CD4-positive, alpha-beta memory T cell (primary cell): ENCODE data around the gene HFE. TPM values are rescaled to one million over a fixed set of nuclear protein-coding genes. Genes with fewer than 3 reads are reported as not detected.
"Not testable (repeated sequence)": the region's sequence is repeated elsewhere in the genome, so short reads cannot be mapped to it uniquely, and the experiment has no call there.

Experiments
- CTCF ChIA-PET: fragments of 350-600 bp; sonication (Branson Sonifier 250); formaldehyde crosslinking; loops from one replicate; lab custom pipeline; 2021; ENCODE audit warnings: inconsistent platforms; ENCODE audit not compliant: partially characterized antibody; lab: Charles Lee
- POLR2A ChIA-PET: fragments of 350-600 bp; sonication (Branson Sonifier 250); formaldehyde crosslinking; loops from one replicate; lab custom pipeline; 2021; ENCODE audit not compliant: partially characterized antibody; lab: Charles Lee
- DNase-seq, 5 donors: peaks; one replicate each; pipeline versions ENCODE4 v3.0.0 to v3.0.0-alpha.2; 2020 to 2022; ENCODE audit warnings: mixed read lengths in 1 of 5
- H3K27ac ChIP-seq: one replicate; pipeline ENCODE4 v1.7.0; 2013; ENCODE audit warnings: low read depth, low read length
- H3K27me3 ChIP-seq: 2 replicates; pipeline ENCODE4 v1.7.0; 2013; ENCODE audit warnings: mild to moderate bottlenecking, low read length, moderate library complexity; ENCODE audit not compliant: insufficient read depth
- H3K36me3 ChIP-seq: 2 replicates; pipeline ENCODE4 v1.7.0; 2013; ENCODE audit warnings: mild to moderate bottlenecking, low read length, moderate library complexity; ENCODE audit not compliant: insufficient read depth
- H3K4me1 ChIP-seq: 2 replicates; pipeline ENCODE4 v1.7.0; 2013; ENCODE audit warnings: mild to moderate bottlenecking, low read length, moderate library complexity; ENCODE audit not compliant: insufficient read depth
- H3K4me3 ChIP-seq, 2 donors: one replicate each; pipeline ENCODE4 v1.7.0; 2013; ENCODE audit warnings: low read length in 2 of 2, mild to moderate bottlenecking in 1 of 2
- H3K9me3 ChIP-seq, 2 donors: one replicate each; pipeline ENCODE4 v1.7.0; 2013; ENCODE audit warnings: low read length in 2 of 2, control low read depth in 1 of 2; ENCODE audit not compliant: control insufficient read depth in 1 of 2
- H3K27ac Mint-ChIP-seq, 7 donors: one replicate each; pipeline ENCODE4 v1.8.0; 2020 to 2021; ENCODE audit warnings: mixed read lengths in 7 of 7, mild to moderate bottlenecking in 6 of 7, inconsistent platforms in 3 of 7, moderate library complexity in 3 of 7
- H3K27me3 Mint-ChIP-seq, 2 donors: one replicate each; pipeline ENCODE4 v1.8.0; 2020 to 2021; ENCODE audit warnings: mixed read lengths in 2 of 2
- H3K36me3 Mint-ChIP-seq, 2 donors: one replicate each; pipeline ENCODE4 v1.8.0; 2020 to 2021; ENCODE audit warnings: mixed read lengths in 2 of 2, inconsistent platforms in 1 of 2, mild to moderate bottlenecking in 1 of 2
- H3K4me1 Mint-ChIP-seq, 4 donors: one replicate each; pipeline ENCODE4 v1.8.0; 2020 to 2021; ENCODE audit warnings: mixed read lengths in 4 of 4, mild to moderate bottlenecking in 1 of 4
- H3K4me3 Mint-ChIP-seq, 8 donors: one replicate each; pipeline ENCODE4 v1.8.0; 2020 to 2021; ENCODE audit warnings: mixed read lengths in 8 of 8, mild to moderate bottlenecking in 7 of 8, moderate library complexity in 6 of 8, inconsistent platforms in 3 of 8
- H3K9me3 Mint-ChIP-seq, 8 donors: one replicate each; pipeline ENCODE4 v1.8.0; 2020 to 2021; ENCODE audit warnings: mixed read lengths in 8 of 8, mild to moderate bottlenecking in 5 of 8, inconsistent platforms in 3 of 8, moderate library complexity in 1 of 8
- intact Hi-C: fragments of 100-400 bp; cut with micrococcal nuclease; formaldehyde crosslinking; loops from one replicate; pipeline ENCODE4 v1.15.1; 2023
- polyA plus RNA-seq, 2 donors: library from polyadenylated mRNA; unstranded; fragments of 300-500 nt; fragmentation: Illumina TruSeq; gene quantifications; one replicate each; pipeline ENCODE4 v1.2.3, GENCODE V29; 2021
- total RNA-seq, 2 experiments: library from RNA; stranded (reverse); gene quantifications; one replicate each; pipeline ENCODE4 v1.2.3, GENCODE V29; 2021

The HFE gene
- total and polyA plus RNA-seq, 4 experiments from 2014 or later: 3.4 to 4.2 (median 3.9) TPM

- no peaks in the 10 kb centered on the region for H3K9me3 ChIP-seq
- H3K27me3 ChIP-seq: no peaks in the 10 kb centered on the region
- Mint-ChIP-seq H3K36me3 (no peaks in the 10 kb centered on the region), H3K27ac (no peak overlapping the region), H3K9me3 (no peaks in the 10 kb centered on the region), H3K4me3 (no peak overlapping the region), H3K4me1 (peaks cover 1 to 6% (median 4%) of the 10 kb centered on the region in 4 donors), H3K27me3 (peaks cover 0 to 2% of the 10 kb centered on the region in 2 donors)
- CTCF ChIA-PET: interaction anchor here (1.4 kb wide), 1 partner anchor 86 kb away, joined by 3 read pairs; no protein-coding TSS in a partner anchor
- H3K4me1 ChIP-seq: no peaks in the 10 kb centered on the region
- no peak for DNase-seq
- no peaks in the 10 kb centered on the region for H3K36me3 ChIP-seq
- no peak overlapping the region for H3K4me3 ChIP-seq
- intact Hi-C loops: no loop called here
- no peak overlapping the region for H3K27ac ChIP-seq
- POLR2A ChIA-PET: interaction anchor here (0.9 to 4.5 kb wide), 5 partner anchors 8 to 40 kb away, joined by 3 to 23 read pairs (median 7); a partner anchor contains a TSS
Observed at GRCh38 chr6:26116267-26116666, 29.0 kb downstream of the HFE start.

- Histone ChIP-seq H3K27me3 (no peaks in the 10 kb centered on the region), H3K36me3 (no peaks in the 10 kb centered on the region), H3K4me3 (no peak overlapping the region), H3K4me1 (peaks cover 8% of the 10 kb centered on the region), H3K9me3 (no peaks in the 10 kb centered on the region), H3K27ac (no peak overlapping the region)
- no peak for DNase-seq
- peaks cover 0 to 3% of the 10 kb centered on the region in 2 donors for H3K27me3 Mint-ChIP-seq
- H3K4me3 Mint-ChIP-seq: no peak overlapping the region
- peaks cover 8 to 27% (median 13%) of the 10 kb centered on the region in 4 donors for H3K4me1 Mint-ChIP-seq
- H3K9me3 Mint-ChIP-seq: peaks cover 0 to 13% (median 0%) of the 10 kb centered on the region in 8 donors
- POLR2A ChIA-PET: interaction anchor here (1.0 to 2.8 kb wide), 8 partner anchors 15 to 98 kb away, joined by 3 to 23 read pairs (median 4); a partner anchor contains a TSS
- no peak overlapping the region for H3K27ac Mint-ChIP-seq
- peaks cover 0 to 13% of the 10 kb centered on the region in 2 donors for H3K36me3 Mint-ChIP-seq
- intact Hi-C loops: no loop called here
- CTCF ChIA-PET: interaction anchor here (0.6 to 1.2 kb wide), 3 partner anchors 15 to 40 kb away, joined by 3 to 4 read pairs (median 3); no protein-coding TSS in a partner anchor
Observed at GRCh38 chr6:26118999-26119398, 31.8 kb downstream of the HFE start.

- H3K27me3 Mint-ChIP-seq, H3K4me1 ChIP-seq, H3K4me3 ChIP-seq, H3K27ac Mint-ChIP-seq, DNase-seq, H3K27ac ChIP-seq, intact Hi-C loops, H3K36me3 ChIP-seq, H3K27me3 ChIP-seq, H3K9me3 ChIP-seq, H3K4me3 Mint-ChIP-seq: not testable (repeated sequence)
- H3K9me3 Mint-ChIP-seq: peaks cover 0 to 19% (median 0%) of the 10 kb centered on the region in 8 donors
- ChIA-PET CTCF (interaction anchor here (1.2 kb wide), 2 partner anchors 35 to 88 kb away, joined by 3 to 4 read pairs; a partner anchor contains a TSS), POLR2A (interaction anchor here (0.6 to 2.8 kb wide), 13 partner anchors 16 to 187 kb away, joined by 3 to 23 read pairs (median 4); a partner anchor contains a TSS)
- peaks cover 0 to 24% of the 10 kb centered on the region in 2 donors for H3K36me3 Mint-ChIP-seq
- peaks cover 8 to 29% (median 13%) of the 10 kb centered on the region in 4 donors for H3K4me1 Mint-ChIP-seq
Observed at GRCh38 chr6:26120115-26120514, 32.9 kb downstream of the HFE start.

GRCh38 chr6:26120807-26121140, 33.5 kb downstream of the HFE start:
- Histone ChIP-seq H3K9me3 (no peaks in the 10 kb centered on the region), H3K27ac (no peak overlapping the region), H3K36me3 (no peaks in the 10 kb centered on the region), H3K27me3 (no peaks in the 10 kb centered on the region), H3K4me1 (peaks cover 8% of the 10 kb centered on the region), H3K4me3 (no peak overlapping the region)
- peaks cover 0 to 19% (median 0%) of the 10 kb centered on the region in 8 donors for H3K9me3 Mint-ChIP-seq
- DNase-seq: no peak
- H3K4me3 Mint-ChIP-seq: no peak overlapping the region
- peaks cover 8 to 31% (median 13%) of the 10 kb centered on the region in 4 donors for H3K4me1 Mint-ChIP-seq
- intact Hi-C loops: no loop called here
- H3K36me3 Mint-ChIP-seq: peaks cover 0 to 27% of the 10 kb centered on the region in 2 donors
- peak overlapping the region in 5 of 7 donors; percentile 46 to 97 (median 76) for H3K27ac Mint-ChIP-seq
- ChIA-PET CTCF (interaction anchor here (1.2 kb wide), 1 partner anchor 88 kb away, joined by 4 read pairs; a partner anchor contains a TSS), POLR2A (interaction anchor here (0.6 to 2.8 kb wide), 7 partner anchors 17 to 188 kb away, joined by 3 to 23 read pairs (median 5); a partner anchor contains a TSS)
- H3K27me3 Mint-ChIP-seq: peaks cover 0 to 3% of the 10 kb centered on the region in 2 donors

- Histone ChIP-seq H3K4me1 (peaks cover 9% of the 10 kb centered on the region), H3K4me3 (no peak overlapping the region), H3K9me3 (no peaks in the 10 kb centered on the region), H3K27ac (no peak overlapping the region), H3K27me3 (no peaks in the 10 kb centered on the region), H3K36me3 (no peaks in the 10 kb centered on the region)
- intact Hi-C loops: loop anchor here (1.0 to 2.0 kb wide), 4 partner anchors 57 to 1025 kb away; a partner anchor contains a TSS
- no peak for DNase-seq
- H3K9me3 Mint-ChIP-seq: peaks cover 0 to 19% (median 0%) of the 10 kb centered on the region in 8 donors
- peaks cover 0 to 3% of the 10 kb centered on the region in 2 donors for H3K27me3 Mint-ChIP-seq
- ChIA-PET CTCF (no interaction called here), POLR2A (interaction anchor here (2.7 to 13.1 kb wide), 4 partner anchors 16 to 39 kb away, joined by 15 to 2775 read pairs (median 156); a partner anchor contains a TSS)
- peak overlapping the region in 3 of 8 donors; percentile 16 to 73 (median 27) for H3K4me3 Mint-ChIP-seq
- H3K36me3 Mint-ChIP-seq: peaks cover 0 to 29% of the 10 kb centered on the region in 2 donors
- H3K4me1 Mint-ChIP-seq: peaks cover 8 to 37% (median 14%) of the 10 kb centered on the region in 4 donors
- H3K27ac Mint-ChIP-seq: peak overlapping the region; percentile 68 to 99 (median 97)
Observed at GRCh38 chr6:26121141-26122004, 34.1 kb downstream of the HFE start.

GRCh38 chr6:26122005-26122388, 34.8 kb downstream of the HFE start:
- Histone ChIP-seq H3K27ac (peak overlapping the region; percentile 89), H3K4me3 (no peak overlapping the region), H3K4me1 (peaks cover 15% of the 10 kb centered on the region), H3K36me3 (no peaks in the 10 kb centered on the region), H3K9me3 (no peaks in the 10 kb centered on the region), H3K27me3 (no peaks in the 10 kb centered on the region)
- Mint-ChIP-seq H3K27ac (peak overlapping the region; percentile 97 to 99 (median 99)), H3K9me3 (peaks cover 0 to 19% (median 0%) of the 10 kb centered on the region in 8 donors), H3K4me3 (peak overlapping the region in 6 of 8 donors; percentile 96 to 100 (median 100)), H3K4me1 (peaks cover 14 to 44% (median 20%) of the 10 kb centered on the region in 4 donors), H3K27me3 (peaks cover 0 to 3% of the 10 kb centered on the region in 2 donors), H3K36me3 (peaks cover 0 to 35% of the 10 kb centered on the region in 2 donors)
- ChIA-PET POLR2A (interaction anchor here (6.1 to 13.1 kb wide), 2 partner anchors 17 to 38 kb away, joined by 290 to 2775 read pairs; a partner anchor contains a TSS), CTCF (no interaction called here)
- no peak for DNase-seq
- intact Hi-C loops: loop anchor here (1.0 to 2.0 kb wide), 4 partner anchors 57 to 1025 kb away; a partner anchor contains a TSS
